Measurements from ENCODE around the gene CAMTA1.
A peak's percentile ranks its signal among the peaks of the same experiment; 100 is the strongest.

Gene CAMTA1

DNA sequence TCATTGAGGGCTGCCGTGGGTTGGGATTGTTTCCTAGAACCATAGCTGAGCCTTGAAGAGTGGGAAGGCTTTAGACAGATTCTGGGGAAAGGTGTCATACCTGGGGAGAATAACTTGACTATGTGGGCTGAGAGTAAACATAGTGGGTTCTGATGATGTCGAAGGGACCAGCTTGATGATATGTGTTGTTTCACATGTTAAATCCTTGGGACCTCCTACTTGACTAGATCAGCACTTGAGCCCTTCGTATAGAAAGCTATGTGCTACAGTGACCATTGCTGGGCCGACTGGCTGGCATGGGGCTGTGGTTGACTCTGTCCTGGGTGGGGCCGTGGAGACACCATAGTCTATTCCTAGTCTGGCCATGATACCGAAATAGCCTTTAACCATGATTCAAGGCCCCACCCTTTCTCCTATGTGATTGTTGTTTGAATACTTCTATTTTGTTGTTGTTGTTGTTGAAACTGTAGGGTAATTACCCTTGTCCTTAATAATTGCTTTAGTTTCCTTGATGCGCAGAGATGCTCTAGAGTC is 423.5 kb downstream of the CAMTA1 start:
- TF ChIP-seq, protein P1, sequence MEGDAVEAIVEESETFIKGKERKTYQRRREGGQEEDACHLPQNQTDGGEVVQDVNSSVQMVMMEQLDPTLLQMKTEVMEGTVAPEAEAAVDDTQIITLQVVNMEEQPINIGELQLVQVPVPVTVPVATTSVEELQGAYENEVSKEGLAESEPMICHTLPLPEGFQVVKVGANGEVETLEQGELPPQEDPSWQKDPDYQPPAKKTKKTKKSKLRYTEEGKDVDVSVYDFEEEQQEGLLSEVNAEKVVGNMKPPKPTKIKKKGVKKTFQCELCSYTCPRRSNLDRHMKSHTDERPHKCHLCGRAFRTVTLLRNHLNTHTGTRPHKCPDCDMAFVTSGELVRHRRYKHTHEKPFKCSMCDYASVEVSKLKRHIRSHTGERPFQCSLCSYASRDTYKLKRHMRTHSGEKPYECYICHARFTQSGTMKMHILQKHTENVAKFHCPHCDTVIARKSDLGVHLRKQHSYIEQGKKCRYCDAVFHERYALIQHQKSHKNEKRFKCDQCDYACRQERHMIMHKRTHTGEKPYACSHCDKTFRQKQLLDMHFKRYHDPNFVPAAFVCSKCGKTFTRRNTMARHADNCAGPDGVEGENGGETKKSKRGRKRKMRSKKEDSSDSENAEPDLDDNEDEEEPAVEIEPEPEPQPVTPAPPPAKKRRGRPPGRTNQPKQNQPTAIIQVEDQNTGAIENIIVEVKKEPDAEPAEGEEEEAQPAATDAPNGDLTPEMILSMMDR (IDR thresholded peaks at IDR 0.05; ENCODE audit: insufficient read depth, low read depth, low read length, missing control alignments): no peak
- DNase-seq (ENCODE audit: low read depth): no peak
- no peak overlapping the region for H3K4me3 ChIP-seq (ENCODE audit: low read length)

GRCh38 chr1:7209336-7209735 is 424.1 kb downstream of the CAMTA1 start:
- TF ChIP-seq, protein P1 (IDR thresholded peaks at IDR 0.05; ENCODE audit: insufficient read depth, low read depth, low read length, missing control alignments): no peak
- no peak for DNase-seq (ENCODE audit: low read depth)
- H3K4me3 ChIP-seq (ENCODE audit: low read length): no peak overlapping the region

DNA sequence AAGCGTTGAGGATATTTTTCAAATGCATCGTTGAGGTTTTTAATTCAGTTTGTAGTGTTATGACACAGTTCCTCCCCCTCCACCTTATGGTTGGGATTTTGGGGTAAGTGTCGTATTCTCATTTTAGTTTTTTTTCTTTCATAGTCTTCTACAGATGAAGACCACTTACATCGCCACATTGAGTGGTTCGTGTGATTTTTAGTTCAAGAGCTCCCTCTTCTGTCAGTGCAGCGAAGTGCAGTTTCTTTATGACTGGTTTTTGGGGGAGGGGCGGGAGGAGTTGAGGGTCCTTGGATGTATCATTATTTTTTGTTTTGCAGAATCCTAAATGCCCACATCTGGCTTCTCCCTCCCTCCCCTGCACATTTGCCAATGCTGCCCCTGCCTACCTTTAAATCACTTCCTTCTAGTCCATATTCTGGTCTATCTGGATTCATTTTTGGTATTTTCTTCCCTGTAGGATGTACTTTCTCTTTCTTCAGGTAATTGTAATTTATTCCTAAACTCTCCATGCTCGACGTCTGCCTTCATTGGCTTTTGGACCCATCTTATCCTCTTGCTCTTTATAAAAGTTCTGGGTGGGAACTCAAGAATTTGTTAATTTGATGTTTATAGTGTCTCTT is 433.1 kb downstream of the CAMTA1 start:
- TF ChIP-seq, protein P1 (IDR thresholded peaks at IDR 0.05; ENCODE audit: insufficient read depth, low read depth, low read length, missing control alignments): peak; percentile 85
- H3K4me3 ChIP-seq (ENCODE audit: low read length): no peak overlapping the region
- DNase-seq (ENCODE audit: low read depth): peak; percentile 35

GRCh38 chr1:7219031-7219430 is 433.8 kb downstream of the CAMTA1 start:
- no peak for DNase-seq (ENCODE audit: low read depth)
- TF ChIP-seq, protein P1 (IDR thresholded peaks at IDR 0.05; ENCODE audit: insufficient read depth, low read depth, low read length, missing control alignments): no peak
- H3K4me3 ChIP-seq (ENCODE audit: low read length): no peak overlapping the region

DNA sequence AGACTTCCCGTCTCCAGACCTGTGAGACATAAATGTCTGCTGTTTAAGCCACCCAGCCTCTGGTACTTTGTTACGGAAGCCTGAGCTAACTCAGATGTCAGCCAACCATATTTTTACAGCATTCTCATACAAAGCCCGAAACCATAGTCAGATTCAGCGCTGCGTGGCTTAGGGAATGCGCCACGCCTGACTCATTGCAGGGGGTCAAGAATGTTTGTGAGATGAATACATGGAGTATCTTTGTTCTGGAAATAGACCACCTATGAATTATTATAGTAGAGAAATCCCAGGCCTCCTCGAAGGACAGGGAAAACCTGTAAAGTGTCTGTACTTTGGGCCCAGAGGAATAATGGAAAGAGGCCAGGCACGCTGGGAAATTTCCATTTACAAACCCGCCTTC is 434.8 kb downstream of the CAMTA1 start:
- TF ChIP-seq, protein P1 (IDR thresholded peaks at IDR 0.05; ENCODE audit: insufficient read depth, low read depth, low read length, missing control alignments): no peak
- H3K4me3 ChIP-seq (ENCODE audit: low read length): no peak overlapping the region
- DNase-seq (ENCODE audit: low read depth): no peak

DNA sequence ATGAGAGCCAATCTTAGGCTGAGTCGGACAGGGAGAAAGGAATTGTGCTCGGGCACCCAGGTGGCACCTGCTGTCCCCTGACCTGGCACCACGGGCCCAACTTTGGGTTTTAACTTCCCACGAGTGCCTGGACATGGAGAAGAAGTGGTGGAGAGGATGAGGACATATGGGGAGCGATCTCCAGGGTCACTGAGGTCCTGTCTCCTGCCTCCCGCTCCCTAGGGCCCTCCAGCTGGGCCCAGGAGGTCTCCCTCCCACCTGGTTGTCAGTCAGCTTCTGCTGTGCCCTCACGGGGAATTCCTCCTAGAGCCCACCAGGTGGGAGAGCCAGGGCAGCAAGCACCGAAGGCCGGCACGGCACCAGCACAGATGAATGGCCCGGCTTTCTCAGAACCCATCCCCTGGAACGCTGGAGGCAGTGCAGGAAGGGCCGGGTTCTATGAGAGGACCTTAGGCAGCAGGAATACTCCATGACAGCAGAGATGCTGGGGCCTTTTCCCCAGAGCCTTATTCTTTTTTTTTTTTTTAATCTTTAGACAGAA is 435.5 kb downstream of the CAMTA1 start:
- H3K4me3 ChIP-seq (ENCODE audit: low read length): no peak overlapping the region
- TF ChIP-seq, protein P1 (IDR thresholded peaks at IDR 0.05; ENCODE audit: insufficient read depth, low read depth, low read length, missing control alignments): no peak
- no peak for DNase-seq (ENCODE audit: low read depth)

Data from epithelial cell of esophagus (primary cell).